Measurements from ENCODE around the gene ATOSB.

ATOSB gene

GRCh38 chr9:35108946-35109575 lies 6.6 kb downstream of the ATOSB start:
- no peak for DNase-seq
- Histone ChIP-seq H3K23ac (ENCODE audit: low read length) (no peak overlapping the region), H3K27me3 (ENCODE audit: insufficient read depth, low read length, poor library complexity) (no peaks in the 10 kb centered on the region), H3K79me2 (ENCODE audit: control insufficient read depth, insufficient read depth, low read length) (no peaks in the 10 kb centered on the region), H3K79me1 (ENCODE audit: low read length) (peaks cover 10% of the 10 kb centered on the region), H3K4me2 (ENCODE audit: low read length) (no peak overlapping the region), H3K4ac (ENCODE audit: low read depth, low read length) (no peak overlapping the region), H2BK120ac (ENCODE audit: low read depth, low read length) (no peak overlapping the region), H3K18ac (ENCODE audit: low read length) (no peak overlapping the region), H3K4me1 (ENCODE audit: control insufficient read depth, low read depth, low read length) (peaks cover 6% of the 10 kb centered on the region), H4K8ac (ENCODE audit: low read depth, low read length) (no peak overlapping the region), H2BK5ac (ENCODE audit: low read length) (no peak overlapping the region), H3K36me3 (ENCODE audit: control insufficient read depth, insufficient read depth, low read length) (no peaks in the 10 kb centered on the region), H3K9ac (ENCODE audit: low read length) (no peak overlapping the region), H3K56ac (ENCODE audit: low read length) (no peak overlapping the region), H2BK15ac (replicated peaks; ENCODE audit: low read depth) (no peak overlapping the region), H4K5ac (ENCODE audit: low read length) (no peak overlapping the region), H3K4me3 (ENCODE audit: low read length) (no peak overlapping the region), H3K27ac (ENCODE audit: low read depth, low read length) (no peak overlapping the region), H2AK5ac (ENCODE audit: low read length) (no peak overlapping the region)
- no CpG with 5 or more reads among the region's 8 CpGs for WGBS (ENCODE audit: extremely low coverage, insufficient coverage, low lambda C conversion rate)

- no peak overlapping the region for H2BK120ac ChIP-seq (ENCODE audit: low read depth, low read length)
- peaks cover 10% of the 10 kb centered on the region for H3K79me1 ChIP-seq (ENCODE audit: low read length)
- H4K8ac ChIP-seq (ENCODE audit: low read depth, low read length), result no peak overlapping the region
- no peaks in the 10 kb centered on the region for H3K79me2 ChIP-seq (ENCODE audit: control insufficient read depth, insufficient read depth, low read length)
- no peak overlapping the region for H3K9ac ChIP-seq (ENCODE audit: low read length)
- no peak overlapping the region for H3K18ac ChIP-seq (ENCODE audit: low read length)
- H3K4me3 ChIP-seq (ENCODE audit: low read length), result no peak overlapping the region
- DNase-seq, result no peak
- no CpG with 5 or more reads among the region's 6 CpGs for WGBS (ENCODE audit: extremely low coverage, insufficient coverage, low lambda C conversion rate)
- H3K4me1 ChIP-seq (ENCODE audit: control insufficient read depth, low read depth, low read length), result peaks cover 3% of the 10 kb centered on the region
- H2AK5ac ChIP-seq (ENCODE audit: low read length), result no peak overlapping the region
- H4K5ac ChIP-seq (ENCODE audit: low read length), result no peak overlapping the region
- no peak overlapping the region for H3K27ac ChIP-seq (ENCODE audit: low read depth, low read length)
- no peak overlapping the region for H2BK5ac ChIP-seq (ENCODE audit: low read length)
- no peak overlapping the region for H3K23ac ChIP-seq (ENCODE audit: low read length)
- no peaks in the 10 kb centered on the region for H3K27me3 ChIP-seq (ENCODE audit: insufficient read depth, low read length, poor library complexity)
- no peak overlapping the region for H3K4ac ChIP-seq (ENCODE audit: low read depth, low read length)
- no peak overlapping the region for H3K4me2 ChIP-seq (ENCODE audit: low read length)
- H3K56ac ChIP-seq (ENCODE audit: low read length), result no peak overlapping the region
- H3K36me3 ChIP-seq (ENCODE audit: control insufficient read depth, insufficient read depth, low read length), result no peaks in the 10 kb centered on the region
- H2BK15ac ChIP-seq (replicated peaks; ENCODE audit: low read depth), result no peak overlapping the region
Observed at GRCh38 chr9:35108461-35108860, 7.2 kb downstream of the ATOSB start.

- Histone ChIP-seq H3K4me3 (ENCODE audit: low read length) (no peak overlapping the region), H3K27me3 (ENCODE audit: insufficient read depth, low read length, poor library complexity) (no peaks in the 10 kb centered on the region), H3K4ac (ENCODE audit: low read depth, low read length) (no peak overlapping the region), H2AK5ac (ENCODE audit: low read length) (no peak overlapping the region), H3K4me1 (ENCODE audit: control insufficient read depth, low read depth, low read length) (peaks cover 3% of the 10 kb centered on the region), H2BK5ac (ENCODE audit: low read length) (no peak overlapping the region), H3K23ac (ENCODE audit: low read length) (no peak overlapping the region), H3K36me3 (ENCODE audit: control insufficient read depth, insufficient read depth, low read length) (no peaks in the 10 kb centered on the region), H3K79me2 (ENCODE audit: control insufficient read depth, insufficient read depth, low read length) (peaks cover under 1% of the 10 kb centered on the region), H3K27ac (ENCODE audit: low read depth, low read length) (no peak overlapping the region), H3K79me1 (ENCODE audit: low read length) (peaks cover 8% of the 10 kb centered on the region), H3K56ac (ENCODE audit: low read length) (no peak overlapping the region), H4K8ac (ENCODE audit: low read depth, low read length) (no peak overlapping the region), H2BK120ac (ENCODE audit: low read depth, low read length) (no peak overlapping the region), H3K18ac (ENCODE audit: low read length) (no peak overlapping the region), H4K5ac (ENCODE audit: low read length) (no peak overlapping the region), H3K4me2 (ENCODE audit: low read length) (no peak overlapping the region), H2BK15ac (replicated peaks; ENCODE audit: low read depth) (no peak overlapping the region), H3K9ac (ENCODE audit: low read length) (no peak overlapping the region)
- no peak for DNase-seq
- WGBS (ENCODE audit: extremely low coverage, insufficient coverage, low lambda C conversion rate), result no CpG with 5 or more reads among the region's 18 CpGs
Observed at GRCh38 chr9:35107297-35108290, 8.1 kb downstream of the ATOSB start.

GRCh38 chr9:35106343-35106730 lies 9.3 kb downstream of the ATOSB start:
- Histone ChIP-seq H3K27me3 (ENCODE audit: insufficient read depth, low read length, poor library complexity) (no peaks in the 10 kb centered on the region), H3K4me3 (ENCODE audit: low read length) (no peak overlapping the region), H3K79me1 (ENCODE audit: low read length) (peaks cover 16% of the 10 kb centered on the region), H3K9ac (ENCODE audit: low read length) (no peak overlapping the region), H2BK120ac (ENCODE audit: low read depth, low read length) (no peak overlapping the region), H3K4ac (ENCODE audit: low read depth, low read length) (no peak overlapping the region), H3K79me2 (ENCODE audit: control insufficient read depth, insufficient read depth, low read length) (peaks cover 13% of the 10 kb centered on the region), H3K4me1 (ENCODE audit: control insufficient read depth, low read depth, low read length) (peaks cover 5% of the 10 kb centered on the region), H3K56ac (ENCODE audit: low read length) (no peak overlapping the region), H3K36me3 (ENCODE audit: control insufficient read depth, insufficient read depth, low read length) (no peaks in the 10 kb centered on the region), H3K23ac (ENCODE audit: low read length) (no peak overlapping the region), H4K8ac (ENCODE audit: low read depth, low read length) (no peak overlapping the region), H3K4me2 (ENCODE audit: low read length) (no peak overlapping the region), H4K5ac (ENCODE audit: low read length) (no peak overlapping the region), H3K18ac (ENCODE audit: low read length) (no peak overlapping the region), H2BK5ac (ENCODE audit: low read length) (no peak overlapping the region), H2AK5ac (ENCODE audit: low read length) (no peak overlapping the region), H3K27ac (ENCODE audit: low read depth, low read length) (no peak overlapping the region), H2BK15ac (replicated peaks; ENCODE audit: low read depth) (no peak overlapping the region)
- no CpG with 5 or more reads among the region's 7 CpGs for WGBS (ENCODE audit: extremely low coverage, insufficient coverage, low lambda C conversion rate)
- no peak for DNase-seq

GRCh38 chr9:35105571-35106342 lies 9.9 kb downstream of the ATOSB start:
- Histone ChIP-seq H2BK15ac (replicated peaks; ENCODE audit: low read depth) (no peak overlapping the region), H3K4ac (ENCODE audit: low read depth, low read length) (no peak overlapping the region), H3K23ac (ENCODE audit: low read length) (no peak overlapping the region), H3K18ac (ENCODE audit: low read length) (no peak overlapping the region), H3K36me3 (ENCODE audit: control insufficient read depth, insufficient read depth, low read length) (no peaks in the 10 kb centered on the region), H3K27ac (ENCODE audit: low read depth, low read length) (no peak overlapping the region), H3K4me1 (ENCODE audit: control insufficient read depth, low read depth, low read length) (peaks cover 4% of the 10 kb centered on the region), H3K4me2 (ENCODE audit: low read length) (no peak overlapping the region), H3K27me3 (ENCODE audit: insufficient read depth, low read length, poor library complexity) (no peaks in the 10 kb centered on the region), H3K4me3 (ENCODE audit: low read length) (no peak overlapping the region), H3K79me1 (ENCODE audit: low read length) (peaks cover 14% of the 10 kb centered on the region), H3K9ac (ENCODE audit: low read length) (no peak overlapping the region), H3K79me2 (ENCODE audit: control insufficient read depth, insufficient read depth, low read length) (peaks cover 13% of the 10 kb centered on the region), H4K5ac (ENCODE audit: low read length) (no peak overlapping the region), H3K56ac (ENCODE audit: low read length) (no peak overlapping the region), H2BK120ac (ENCODE audit: low read depth, low read length) (no peak overlapping the region), H2AK5ac (ENCODE audit: low read length) (no peak overlapping the region), H2BK5ac (ENCODE audit: low read length) (no peak overlapping the region), H4K8ac (ENCODE audit: low read depth, low read length) (no peak overlapping the region)
- WGBS (ENCODE audit: extremely low coverage, insufficient coverage, low lambda C conversion rate), result no CpG with 5 or more reads among the region's 13 CpGs
- no peak for DNase-seq

Measured in mesendoderm (in vitro differentiated cells).